Suprapubic skin (tissue), 4 donors: ENCODE data around the gene RASGRP3. TPM values are rescaled to one million over a fixed set of nuclear protein-coding genes. Genes with fewer than 3 reads are reported as not detected.

Experiments
- DNase-seq, 2 donors: peaks; one replicate each; pipeline ENCODE4 v3.0.0-alpha.2; 2019; ENCODE audit warnings: low spot score in 2 of 2
- H3K27ac ChIP-seq: fragments of 200-600 bp; sonication (generic); one replicate; pipeline ENCODE4 v1.5.1; 2019
- H3K27me3 ChIP-seq: fragments of 200-600 bp; sonication (generic); one replicate; pipeline ENCODE4 v1.5.1; 2019
- H3K36me3 ChIP-seq: fragments of 200-600 bp; sonication (generic); one replicate; pipeline ENCODE4 v1.5.1; 2019
- H3K4me1 ChIP-seq: fragments of 200-600 bp; sonication (generic); one replicate; pipeline ENCODE4 v1.5.1; 2019
- H3K4me3 ChIP-seq: fragments of 200-600 bp; sonication (generic); one replicate; pipeline ENCODE4 v1.5.1; 2019; ENCODE audit warnings: mild to moderate bottlenecking
- H3K9me3 ChIP-seq: fragments of 200-600 bp; sonication (generic); one replicate; pipeline ENCODE4 v1.5.1; 2019
- EP300 ChIP-seq: sonication (generic); formaldehyde crosslinking; IDR thresholded peaks from one replicate; pipeline ENCODE4 v1.6.1; 2017; ENCODE audit warnings: antibody characterized with exemption
- POLR2A ChIP-seq, 2 donors: fragments of 450-650 bp; IDR thresholded peaks; one replicate each; pipeline ENCODE4 v1.6.1; 2017; ENCODE audit warnings: antibody characterized with exemption in 2 of 2, mild to moderate bottlenecking in 2 of 2, moderate library complexity in 2 of 2
- POLR2AphosphoS5 ChIP-seq, 3 donors: sonication (generic); formaldehyde crosslinking; IDR thresholded peaks; one replicate each; pipeline ENCODE4 v1.6.1; 2017; ENCODE audit warnings: antibody characterized with exemption in 3 of 3
- WGBS: methylation state at CpG from one replicate; pipeline ENCODE4 v1.1.5; 2018; 5-methylcytosine and 5-hydroxymethylcytosine counted together
- total RNA-seq, 4 donors: library from RNA; depleted of rRNA; stranded (reverse); fragments of >200 nt; gene quantifications; one replicate each; pipeline ENCODE4 v1.1.0, GENCODE V29; 2016
- TF ChIP-seq, protein P1 (sequence below), 2 donors: fragments of 200-600 bp in 1 of 2; fragments of 450-650 bp in 1 of 2; sonication (generic) in 1 of 2; IDR thresholded peaks; one replicate each; pipeline ENCODE4 v1.5.1; 2016 to 2019; ENCODE audit warnings: antibody characterized with exemption in 2 of 2, mild to moderate bottlenecking in 1 of 2, moderate library complexity in 1 of 2

Gene RASGRP3
- total RNA-seq, 4 donors from 2014 or later: 4.1 to 11.1 (median 6.4) TPM

DNA sequence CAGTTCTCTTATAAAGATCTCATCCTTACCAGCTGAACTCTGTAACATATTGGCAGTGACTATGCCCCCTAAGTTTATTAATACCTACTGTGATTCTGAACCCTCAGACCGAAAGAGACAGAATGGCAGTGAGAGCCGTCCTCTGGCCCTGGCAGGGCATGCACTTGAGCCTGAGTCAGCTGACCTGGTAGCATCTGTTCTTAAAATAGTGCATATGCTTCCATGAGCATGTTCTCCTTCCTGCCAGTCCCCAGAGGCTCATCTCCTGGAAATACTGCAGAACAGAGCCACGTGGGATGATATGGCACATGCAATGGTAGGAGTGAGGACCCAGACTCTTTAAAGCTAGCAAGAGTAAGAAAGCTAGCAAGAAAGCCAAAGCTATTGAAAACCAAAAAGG is 59.0 kb downstream of the RASGRP3 start:
- no peak for TF ChIP-seq POLR2AphosphoS5 (IDR thresholded peaks at IDR 0.05)
- TF ChIP-seq, protein P1, sequence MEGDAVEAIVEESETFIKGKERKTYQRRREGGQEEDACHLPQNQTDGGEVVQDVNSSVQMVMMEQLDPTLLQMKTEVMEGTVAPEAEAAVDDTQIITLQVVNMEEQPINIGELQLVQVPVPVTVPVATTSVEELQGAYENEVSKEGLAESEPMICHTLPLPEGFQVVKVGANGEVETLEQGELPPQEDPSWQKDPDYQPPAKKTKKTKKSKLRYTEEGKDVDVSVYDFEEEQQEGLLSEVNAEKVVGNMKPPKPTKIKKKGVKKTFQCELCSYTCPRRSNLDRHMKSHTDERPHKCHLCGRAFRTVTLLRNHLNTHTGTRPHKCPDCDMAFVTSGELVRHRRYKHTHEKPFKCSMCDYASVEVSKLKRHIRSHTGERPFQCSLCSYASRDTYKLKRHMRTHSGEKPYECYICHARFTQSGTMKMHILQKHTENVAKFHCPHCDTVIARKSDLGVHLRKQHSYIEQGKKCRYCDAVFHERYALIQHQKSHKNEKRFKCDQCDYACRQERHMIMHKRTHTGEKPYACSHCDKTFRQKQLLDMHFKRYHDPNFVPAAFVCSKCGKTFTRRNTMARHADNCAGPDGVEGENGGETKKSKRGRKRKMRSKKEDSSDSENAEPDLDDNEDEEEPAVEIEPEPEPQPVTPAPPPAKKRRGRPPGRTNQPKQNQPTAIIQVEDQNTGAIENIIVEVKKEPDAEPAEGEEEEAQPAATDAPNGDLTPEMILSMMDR (IDR thresholded peaks at IDR 0.05): no peak
- TF ChIP-seq EP300: no peak
- TF ChIP-seq POLR2A (IDR thresholded peaks at IDR 0.05): no peak
- no peaks in the 10 kb centered on the region for H3K27me3 ChIP-seq
- no peaks in the 10 kb centered on the region for H3K9me3 ChIP-seq
- WGBS: 70% methylated on average over 3 of the region's 3 CpGs
- DNase-seq: no peak
- no peak overlapping the region for H3K4me3 ChIP-seq
- H3K4me1 ChIP-seq: no peaks in the 10 kb centered on the region
- H3K36me3 ChIP-seq: no peaks in the 10 kb centered on the region
- H3K27ac ChIP-seq: no peak overlapping the region

DNA sequence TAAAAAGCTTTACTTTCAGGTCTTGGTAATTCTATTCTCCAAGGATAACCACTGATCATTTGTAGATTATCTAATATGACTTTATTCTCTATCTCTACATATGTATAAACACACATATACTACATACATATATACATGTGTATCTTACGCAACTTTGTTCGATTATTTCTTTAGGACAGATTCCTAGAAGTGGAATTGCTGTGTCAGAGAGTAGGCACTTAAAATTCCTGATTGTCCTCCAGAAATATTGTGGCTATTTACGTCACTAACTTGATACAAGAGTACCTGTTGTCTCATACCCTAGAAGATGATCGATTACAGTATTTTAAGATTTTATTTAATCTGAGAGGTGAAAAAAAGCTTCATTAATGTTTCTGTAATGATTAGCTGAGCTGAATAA is 64.8 kb downstream of the RASGRP3 start:
- DNase-seq: no peak
- no peaks in the 10 kb centered on the region for H3K27me3 ChIP-seq

DNA sequence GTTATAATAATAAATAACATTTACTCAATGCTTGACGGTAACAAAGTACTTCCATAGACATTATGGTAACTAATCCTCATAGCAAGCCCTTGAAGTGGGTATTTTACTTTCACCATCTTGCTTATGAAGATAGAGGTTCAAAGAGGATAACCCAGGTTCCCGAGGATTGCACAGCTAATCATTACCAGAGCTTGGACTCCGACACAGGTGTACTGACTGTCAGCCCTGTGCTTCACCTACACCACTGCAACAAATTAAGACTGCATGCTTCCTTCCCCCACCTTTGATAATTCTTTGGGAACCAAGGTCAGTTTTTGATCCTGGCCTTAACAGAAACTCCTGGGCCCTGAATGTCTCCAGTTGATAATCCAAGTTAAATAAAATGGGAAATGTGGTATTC is 73.8 kb downstream of the RASGRP3 start:
- no peak for DNase-seq
- TF ChIP-seq, protein P1 (IDR thresholded peaks at IDR 0.05): no peak
- TF ChIP-seq POLR2A (IDR thresholded peaks at IDR 0.05): no peak
- TF ChIP-seq POLR2AphosphoS5 (IDR thresholded peaks at IDR 0.05): no peak
- no peak for TF ChIP-seq EP300
- WGBS: 79% methylated on average over 3 of the region's 3 CpGs
- Histone ChIP-seq H3K27me3 (no peaks in the 10 kb centered on the region), H3K36me3 (no peaks in the 10 kb centered on the region), H3K4me1 (peaks cover 6% of the 10 kb centered on the region), H3K9me3 (no peaks in the 10 kb centered on the region), H3K27ac (no peak overlapping the region), H3K4me3 (no peak overlapping the region)

More for the DNA sequence above, 64.8 kb downstream of the RASGRP3 start:
- H3K4me1 ChIP-seq: no peaks in the 10 kb centered on the region
- H3K27ac ChIP-seq: no peak overlapping the region
- TF ChIP-seq POLR2A (IDR thresholded peaks at IDR 0.05) (no peak), EP300 (no peak), POLR2AphosphoS5 (IDR thresholded peaks at IDR 0.05) (no peak)
- TF ChIP-seq, protein P1 (IDR thresholded peaks at IDR 0.05): no peak
- H3K9me3 ChIP-seq: no peaks in the 10 kb centered on the region
- H3K36me3 ChIP-seq: no peaks in the 10 kb centered on the region
- H3K4me3 ChIP-seq: no peak overlapping the region
- 81% methylated on average over 4 of the region's 4 CpGs for WGBS

DNA sequence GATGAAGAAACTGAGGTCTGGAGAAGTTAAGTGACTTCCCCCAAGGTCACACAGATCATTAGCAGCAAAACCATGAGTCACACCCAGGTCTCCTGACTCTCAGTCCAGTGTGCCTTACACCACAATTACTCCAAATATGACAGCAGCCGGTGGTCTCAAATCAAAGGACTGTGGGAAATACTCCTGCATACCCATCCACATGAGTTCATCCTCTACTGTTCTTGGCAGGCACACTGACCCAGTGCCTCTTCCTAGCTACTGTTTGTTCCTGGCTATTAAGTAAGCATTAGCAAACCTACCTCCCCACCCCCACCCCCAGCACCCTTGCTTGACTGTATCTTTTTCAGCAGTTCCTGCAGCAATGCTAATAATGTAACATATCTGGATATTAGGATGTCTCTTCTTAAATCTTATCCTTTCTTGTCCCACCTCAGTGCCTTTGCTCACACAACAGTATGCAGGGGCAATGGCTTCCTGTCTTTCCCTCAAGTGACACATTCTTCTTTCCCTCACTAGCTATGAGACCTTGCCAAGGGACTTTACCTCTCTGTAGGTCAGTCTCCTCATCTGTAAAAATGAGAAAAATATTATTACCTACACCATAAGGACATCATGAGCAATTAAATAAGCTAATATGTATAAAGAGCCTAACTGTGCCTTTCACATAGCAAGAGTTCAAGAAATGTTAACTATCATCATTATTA is 76.5 kb downstream of the RASGRP3 start:
- Histone ChIP-seq H3K9me3 (no peaks in the 10 kb centered on the region), H3K4me1 (peaks cover 6% of the 10 kb centered on the region), H3K4me3 (no peak overlapping the region), H3K27me3 (no peaks in the 10 kb centered on the region), H3K36me3 (no peaks in the 10 kb centered on the region), H3K27ac (no peak overlapping the region)
- 78% methylated on average over 1 of the region's 1 CpG for WGBS
- DNase-seq: no peak
- TF ChIP-seq EP300 (no peak), POLR2A (IDR thresholded peaks at IDR 0.05) (no peak), POLR2AphosphoS5 (IDR thresholded peaks at IDR 0.05) (no peak)
- TF ChIP-seq, protein P1 (IDR thresholded peaks at IDR 0.05): no peak

DNA sequence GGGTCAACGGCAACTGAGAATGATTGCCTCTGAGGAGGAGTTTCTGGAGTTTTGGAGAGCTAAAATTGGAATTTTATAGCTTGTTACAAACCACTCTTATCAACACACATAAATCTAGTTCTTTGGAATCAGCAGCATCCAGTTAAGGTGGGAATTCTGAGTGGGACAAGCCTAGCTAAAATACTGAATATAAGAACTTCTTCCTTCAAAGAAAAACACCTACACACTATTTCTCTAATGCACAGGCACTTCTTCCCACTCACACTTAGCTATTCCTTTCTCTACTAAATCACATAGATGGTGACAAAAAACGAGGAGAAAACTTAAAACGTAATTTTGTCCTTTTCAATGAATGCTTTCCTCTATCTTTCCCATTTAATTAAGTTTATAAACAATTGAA is 79.2 kb downstream of the RASGRP3 start:
- Histone ChIP-seq H3K27ac (no peak overlapping the region), H3K4me3 (no peak overlapping the region), H3K4me1 (peaks cover 6% of the 10 kb centered on the region), H3K36me3 (no peaks in the 10 kb centered on the region), H3K9me3 (no peaks in the 10 kb centered on the region), H3K27me3 (no peaks in the 10 kb centered on the region)
- DNase-seq: no peak
- 78% methylated on average over 3 of the region's 3 CpGs for WGBS
- TF ChIP-seq POLR2A (IDR thresholded peaks at IDR 0.05) (no peak), EP300 (no peak), POLR2AphosphoS5 (IDR thresholded peaks at IDR 0.05) (no peak)
- TF ChIP-seq, protein P1 (IDR thresholded peaks at IDR 0.05): no peak
